Measurements from ENCODE around the gene SARDH.

DNA sequence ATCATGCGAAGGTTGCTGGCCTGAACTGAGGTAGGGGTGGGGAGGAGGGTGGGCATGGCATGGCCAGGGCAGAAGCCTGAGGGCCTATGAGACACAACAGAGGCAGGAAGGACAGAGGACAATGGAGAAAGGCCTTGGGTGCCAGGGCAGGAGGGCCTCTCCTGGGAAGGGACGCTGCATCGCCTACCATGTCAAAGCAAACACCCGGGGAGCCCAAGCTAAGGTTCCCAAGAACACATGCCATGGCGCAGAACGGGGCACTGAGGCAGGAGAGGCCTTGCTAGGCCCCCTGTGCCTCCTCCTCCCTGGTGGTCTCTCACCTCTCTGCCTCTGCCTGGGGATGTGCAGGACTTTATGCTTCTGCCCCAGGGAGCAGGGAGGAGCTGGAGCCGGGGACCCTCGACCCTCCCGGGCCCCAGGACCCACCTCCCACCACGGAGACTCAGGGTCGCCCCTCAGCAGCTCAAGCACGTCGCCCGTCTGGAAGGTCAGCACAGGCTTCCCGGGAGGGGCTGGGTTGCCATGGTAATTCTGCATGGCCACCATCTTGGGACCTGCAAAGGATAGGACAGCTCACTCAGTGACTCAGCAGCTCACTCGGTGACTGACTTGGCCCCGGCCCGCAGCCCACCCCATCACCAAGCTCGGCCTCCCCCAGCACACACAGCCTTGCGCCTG is 40.3 kb upstream of the SARDH start:
- TF ChIP-seq POLR2A (IDR thresholded peaks at IDR 0.05): no peak
- TF ChIP-seq, protein P1, sequence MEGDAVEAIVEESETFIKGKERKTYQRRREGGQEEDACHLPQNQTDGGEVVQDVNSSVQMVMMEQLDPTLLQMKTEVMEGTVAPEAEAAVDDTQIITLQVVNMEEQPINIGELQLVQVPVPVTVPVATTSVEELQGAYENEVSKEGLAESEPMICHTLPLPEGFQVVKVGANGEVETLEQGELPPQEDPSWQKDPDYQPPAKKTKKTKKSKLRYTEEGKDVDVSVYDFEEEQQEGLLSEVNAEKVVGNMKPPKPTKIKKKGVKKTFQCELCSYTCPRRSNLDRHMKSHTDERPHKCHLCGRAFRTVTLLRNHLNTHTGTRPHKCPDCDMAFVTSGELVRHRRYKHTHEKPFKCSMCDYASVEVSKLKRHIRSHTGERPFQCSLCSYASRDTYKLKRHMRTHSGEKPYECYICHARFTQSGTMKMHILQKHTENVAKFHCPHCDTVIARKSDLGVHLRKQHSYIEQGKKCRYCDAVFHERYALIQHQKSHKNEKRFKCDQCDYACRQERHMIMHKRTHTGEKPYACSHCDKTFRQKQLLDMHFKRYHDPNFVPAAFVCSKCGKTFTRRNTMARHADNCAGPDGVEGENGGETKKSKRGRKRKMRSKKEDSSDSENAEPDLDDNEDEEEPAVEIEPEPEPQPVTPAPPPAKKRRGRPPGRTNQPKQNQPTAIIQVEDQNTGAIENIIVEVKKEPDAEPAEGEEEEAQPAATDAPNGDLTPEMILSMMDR (IDR thresholded peaks at IDR 0.05): no peak

Measured in right lobe of liver (tissue), 4 donors.